ENCODE results near the gene TAGAP. TPM values are rescaled to one million over a fixed set of nuclear protein-coding genes. Genes with fewer than 3 reads are reported as not detected.

The TAGAP gene
- 1 to 10 TPM in 3 of 4 donors, under 1 TPM in 1; 0.57 to 6.6 (median 1.9) TPM for total RNA-seq

DNA sequence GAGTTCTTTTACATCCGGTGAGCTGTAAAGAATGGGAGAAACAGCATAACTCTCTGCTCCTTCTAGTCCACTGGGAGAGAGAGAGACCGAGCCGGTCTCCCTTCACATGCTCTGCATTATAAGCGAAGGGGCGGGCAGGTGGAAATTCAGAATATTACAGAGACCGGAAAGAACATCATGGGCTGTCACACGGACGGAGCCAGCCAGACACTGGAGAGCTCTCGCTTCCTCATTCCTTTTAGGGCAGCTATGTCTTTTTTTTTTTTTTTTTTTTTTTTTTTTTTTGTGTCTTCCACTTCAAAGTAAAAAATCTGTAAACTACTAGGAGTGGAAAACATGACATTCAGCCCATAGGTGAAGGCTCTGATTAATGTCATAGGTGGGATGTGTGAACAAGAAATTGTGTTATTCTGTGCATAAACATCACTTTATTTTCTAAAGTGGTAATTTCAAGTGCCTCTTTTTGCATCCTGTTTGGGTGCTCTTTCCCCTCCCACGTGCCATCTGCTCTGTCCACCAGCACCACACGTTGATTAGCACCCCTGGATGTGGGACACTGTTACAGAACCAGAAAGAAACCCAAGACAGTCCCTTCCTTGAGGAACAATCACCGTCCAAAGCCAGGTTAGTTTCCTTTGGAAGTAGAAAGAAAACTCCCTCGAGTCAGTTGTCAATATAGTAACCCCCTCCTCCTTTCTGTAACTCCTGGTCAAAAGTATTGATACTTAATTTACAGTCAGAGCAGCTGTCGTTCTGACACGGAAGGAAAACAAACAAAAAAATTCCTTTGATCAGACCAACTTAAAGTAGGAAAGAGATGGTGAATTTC, at the start of gene TAGAP:
TAGAP (minus strand) TSS at position 93 of the 829 bp plus-strand sequence. CDS start 845 bp downstream, outside the sequence.
- TF ChIP-seq, protein P1, sequence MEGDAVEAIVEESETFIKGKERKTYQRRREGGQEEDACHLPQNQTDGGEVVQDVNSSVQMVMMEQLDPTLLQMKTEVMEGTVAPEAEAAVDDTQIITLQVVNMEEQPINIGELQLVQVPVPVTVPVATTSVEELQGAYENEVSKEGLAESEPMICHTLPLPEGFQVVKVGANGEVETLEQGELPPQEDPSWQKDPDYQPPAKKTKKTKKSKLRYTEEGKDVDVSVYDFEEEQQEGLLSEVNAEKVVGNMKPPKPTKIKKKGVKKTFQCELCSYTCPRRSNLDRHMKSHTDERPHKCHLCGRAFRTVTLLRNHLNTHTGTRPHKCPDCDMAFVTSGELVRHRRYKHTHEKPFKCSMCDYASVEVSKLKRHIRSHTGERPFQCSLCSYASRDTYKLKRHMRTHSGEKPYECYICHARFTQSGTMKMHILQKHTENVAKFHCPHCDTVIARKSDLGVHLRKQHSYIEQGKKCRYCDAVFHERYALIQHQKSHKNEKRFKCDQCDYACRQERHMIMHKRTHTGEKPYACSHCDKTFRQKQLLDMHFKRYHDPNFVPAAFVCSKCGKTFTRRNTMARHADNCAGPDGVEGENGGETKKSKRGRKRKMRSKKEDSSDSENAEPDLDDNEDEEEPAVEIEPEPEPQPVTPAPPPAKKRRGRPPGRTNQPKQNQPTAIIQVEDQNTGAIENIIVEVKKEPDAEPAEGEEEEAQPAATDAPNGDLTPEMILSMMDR (IDR thresholded peaks at IDR 0.05; ENCODE audit: low read depth) = no peak

GRCh38 chr6:159093609-159094443, 49.0 kb upstream of the TAGAP start:
- TF ChIP-seq, protein P1 (IDR thresholded peaks at IDR 0.05; ENCODE audit: low read depth) = no peak

DNA sequence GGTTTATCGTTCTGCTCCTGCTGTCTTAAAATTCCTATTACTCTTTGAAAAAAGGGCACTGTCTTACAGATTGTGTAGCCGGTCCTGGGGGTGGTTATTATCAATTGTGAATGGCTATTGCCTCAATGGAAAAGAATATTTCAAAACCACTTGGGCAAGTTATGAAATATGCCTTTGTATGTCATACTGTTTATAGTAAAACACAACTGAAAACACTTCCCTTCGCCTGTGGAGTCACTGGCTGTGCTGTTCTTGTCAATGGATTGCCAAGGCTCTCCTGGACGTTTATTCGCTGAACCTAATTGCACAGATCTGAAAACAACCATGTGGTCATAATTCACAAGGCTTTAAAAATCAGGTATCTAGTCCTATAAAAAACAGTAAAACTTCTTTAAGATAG, 47.8 kb upstream of the TAGAP start:
- TF ChIP-seq, protein P1 (IDR thresholded peaks at IDR 0.05; ENCODE audit: low read depth) = no peak

- TF ChIP-seq, protein P1 (IDR thresholded peaks at IDR 0.05; ENCODE audit: low read depth) = no peak
Observed at GRCh38 chr6:159090530-159091480, 46.0 kb upstream of the TAGAP start.

- TF ChIP-seq, protein P1 (IDR thresholded peaks at IDR 0.05; ENCODE audit: low read depth) = no peak
Observed at GRCh38 chr6:159089909-159090308, 45.1 kb upstream of the TAGAP start.

GRCh38 chr6:159089443-159089842, 44.7 kb upstream of the TAGAP start:
- TF ChIP-seq, protein P1 (IDR thresholded peaks at IDR 0.05; ENCODE audit: low read depth) = no peak
